SHP77 treated with DMSO at 0.1 percent for 48 hours (cell line): Measurements from ENCODE around the gene SMYD3.
"Not testable (repeated sequence)": the region's sequence is repeated elsewhere in the genome, so short reads cannot be mapped to it uniquely, and the experiment has no call there.

Source experiments
- DNase-seq: peaks from one replicate; lab custom pipeline; 2025; lab: John Stamatoyannopoulos, UW

The SMYD3 gene

GRCh38 chr1:246416261-246416660 lies 90.8 kb downstream of the SMYD3 start:
- DNase-seq, result no peak

DNA sequence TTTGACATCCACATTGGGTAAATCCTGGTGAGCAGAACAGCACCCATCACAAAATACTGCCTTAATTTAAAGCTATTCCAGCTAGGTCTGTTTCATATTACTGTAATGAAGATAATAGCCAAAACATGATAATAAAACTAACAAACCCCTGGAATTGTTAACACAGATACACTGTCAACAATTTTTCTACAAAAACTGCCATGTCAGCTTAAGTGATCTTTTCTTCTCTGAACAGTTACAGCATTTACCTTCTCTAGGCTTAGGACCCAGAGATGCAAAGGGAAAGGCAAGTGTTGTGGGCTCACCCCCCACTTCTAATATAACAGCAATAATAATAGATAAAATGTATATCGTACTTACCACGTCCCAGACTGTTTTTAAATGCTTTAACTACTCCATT lies 92.1 kb downstream of the SMYD3 start:
- DNase-seq, result no peak

- no peak for DNase-seq
Observed at GRCh38 chr1:246413430-246413829, 93.6 kb downstream of the SMYD3 start.

- no peak for DNase-seq
Observed at GRCh38 chr1:246404078-246404477, 103.0 kb downstream of the SMYD3 start.

DNA sequence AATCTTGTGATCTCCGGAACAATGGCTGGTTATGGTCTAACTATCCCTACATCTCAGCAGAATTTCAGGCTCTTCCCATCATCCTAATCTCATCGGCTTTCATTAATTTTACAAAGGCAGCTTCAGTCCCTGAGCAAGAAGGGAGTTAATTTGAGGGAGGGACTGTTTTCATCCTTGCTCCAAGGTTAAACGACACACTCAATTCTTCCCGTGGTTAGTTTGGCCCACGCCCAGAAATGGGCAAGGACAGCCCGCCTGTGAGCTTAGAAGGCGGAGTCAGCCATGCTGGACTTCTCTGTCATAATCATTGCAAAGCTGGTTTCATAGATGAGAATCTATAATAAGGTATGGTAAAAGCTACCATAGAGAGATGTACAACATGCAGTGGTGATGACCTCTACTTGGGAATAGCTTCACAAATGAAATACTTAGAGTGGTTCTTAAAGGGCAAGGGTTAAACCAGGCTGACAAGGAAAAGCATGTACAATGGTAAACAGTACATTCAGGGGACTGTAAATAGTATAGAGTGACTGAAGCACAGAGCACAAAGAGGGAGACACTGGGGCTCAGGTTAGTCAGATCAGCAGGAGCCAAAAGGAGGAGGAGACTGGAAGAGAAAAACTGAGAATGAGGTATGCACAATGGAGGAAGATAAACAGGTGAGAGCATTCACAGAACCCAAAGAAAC lies 108.8 kb downstream of the SMYD3 start:
- no peak for DNase-seq

- DNase-seq, result no peak
Observed at GRCh38 chr1:246397046-246397445, 110.0 kb downstream of the SMYD3 start.

DNA sequence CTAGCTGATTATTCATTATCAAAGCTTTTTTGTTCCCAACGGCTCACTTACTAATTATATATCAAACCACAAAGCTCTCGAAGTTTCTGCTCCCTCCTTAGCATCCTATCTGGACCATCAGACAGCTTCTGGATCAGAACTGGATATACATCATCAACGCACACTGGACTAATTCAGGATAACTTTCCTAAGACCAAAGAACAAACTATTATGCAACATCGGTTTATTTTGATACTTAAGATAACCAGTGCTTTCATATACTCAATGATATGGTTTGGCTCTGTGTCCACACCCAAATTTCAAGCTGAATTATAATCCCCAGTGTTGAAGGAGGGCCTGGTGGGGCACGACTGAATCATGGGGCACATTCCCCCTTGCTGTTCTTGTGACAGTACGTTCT lies 110.8 kb downstream of the SMYD3 start:
- no peak for DNase-seq

- no peak for DNase-seq
Observed at GRCh38 chr1:246394121-246394520, 113.0 kb downstream of the SMYD3 start.

DNA sequence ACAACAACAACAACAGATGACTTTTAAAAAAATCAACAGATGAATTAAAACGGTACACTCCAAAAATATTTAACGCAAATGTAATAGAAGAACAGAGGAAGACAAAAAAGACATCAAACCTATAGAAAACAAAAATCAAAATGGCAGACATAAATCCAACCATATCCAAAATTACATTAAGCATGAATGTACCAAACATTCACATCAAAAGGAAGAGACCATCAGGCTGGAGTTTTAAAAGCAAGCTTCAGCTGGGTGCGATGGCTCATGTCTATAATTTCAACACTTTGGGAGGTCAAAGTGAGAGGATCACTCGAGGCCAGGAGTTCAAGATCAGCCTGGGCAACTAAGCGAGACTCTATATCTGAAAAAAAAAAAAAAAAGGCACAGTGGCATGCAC lies 116.2 kb downstream of the SMYD3 start:
- DNase-seq, result no peak

- DNase-seq, result no peak
Observed at GRCh38 chr1:246384616-246385015, 122.5 kb downstream of the SMYD3 start.

- DNase-seq, result no peak
Observed at GRCh38 chr1:246383791-246384190, 123.3 kb downstream of the SMYD3 start.

GRCh38 chr1:246383239-246383589 lies 123.9 kb downstream of the SMYD3 start:
- no peak for DNase-seq

- no peak for DNase-seq
Observed at GRCh38 chr1:246382589-246383238, 124.4 kb downstream of the SMYD3 start.

GRCh38 chr1:246381452-246381851 lies 125.6 kb downstream of the SMYD3 start:
- DNase-seq, result no peak

DNA sequence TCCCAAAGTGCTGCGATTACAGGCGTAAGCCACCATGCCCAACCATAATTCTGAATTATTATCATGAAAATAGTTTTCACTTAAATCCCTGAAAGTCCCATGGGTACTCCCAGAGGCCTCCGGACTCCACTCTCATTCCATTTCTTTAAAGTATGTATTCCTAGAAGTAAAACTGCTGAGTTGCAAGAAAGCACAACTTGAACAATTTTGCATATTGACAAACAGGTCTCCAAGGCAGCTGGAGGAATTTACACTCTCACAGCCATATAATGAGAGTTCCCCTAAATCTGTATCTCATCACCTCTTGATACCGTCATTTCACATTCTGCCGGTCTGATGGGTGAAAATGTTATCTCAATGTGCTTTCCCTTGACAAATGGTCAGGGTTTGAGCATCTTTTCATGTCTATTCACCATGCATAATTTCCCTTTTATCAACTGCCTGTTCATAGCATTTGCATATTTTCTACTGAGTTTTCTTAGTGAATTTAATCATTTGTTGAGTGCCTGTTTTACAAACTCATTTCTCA lies 129.4 kb downstream of the SMYD3 start:
- no peak for DNase-seq

GRCh38 chr1:246373828-246374569 lies 133.1 kb downstream of the SMYD3 start:
- no peak for DNase-seq

- no peak for DNase-seq
Observed at GRCh38 chr1:246372559-246372958, 134.5 kb downstream of the SMYD3 start.

GRCh38 chr1:246367041-246367440 lies 140.0 kb downstream of the SMYD3 start:
- DNase-seq, result no peak

DNA sequence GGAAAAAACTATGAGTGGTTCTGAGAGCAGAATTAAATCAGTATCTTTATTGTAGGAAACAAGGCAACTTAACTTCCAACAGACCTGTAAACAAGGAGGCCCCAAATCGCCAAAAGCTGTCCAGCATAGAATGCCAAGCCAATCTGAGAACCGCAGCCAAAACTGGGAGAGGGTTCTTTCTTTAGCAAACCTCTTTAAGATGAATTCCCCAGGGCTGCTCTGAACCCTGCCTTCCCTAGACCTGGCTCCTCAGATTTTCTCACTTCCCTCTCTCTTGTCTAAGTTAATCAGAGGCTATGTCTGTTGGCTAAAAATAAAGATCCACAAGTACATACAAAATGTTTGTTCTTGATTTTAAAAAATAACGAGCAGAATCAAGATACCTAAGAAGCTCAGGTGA lies 141.4 kb downstream of the SMYD3 start:
- no peak for DNase-seq

- DNase-seq, result no peak
Observed at GRCh38 chr1:246364415-246364941, 142.6 kb downstream of the SMYD3 start.

GRCh38 chr1:246357014-246357598 lies 150.0 kb downstream of the SMYD3 start:
- DNase-seq, result not testable (repeated sequence)
